Spleen (tissue), 11 donors: ENCODE measurements around the gene SOHLH2. TPM values are rescaled to one million over a fixed set of nuclear protein-coding genes. Genes with fewer than 3 reads are reported as not detected.

Experiments used
- DNase-seq: peaks from one replicate; pipeline ENCODE4 v3.0.0-alpha.2; 2020
- H3K27ac ChIP-seq, 8 donors: fragments of 200-600 bp; sonication (generic) in 7 of 8; 1 replicate in 4 of 8; 2 replicates in 4 of 8; pipeline versions ENCODE4 v1.5.0 to v1.8.0; 2016 to 2021; ENCODE audit warnings: inconsistent platforms in 4 of 8, mild to moderate bottlenecking in 4 of 8, moderate library complexity in 1 of 8
- H3K27me3 ChIP-seq, 7 donors: fragments of 200-600 bp; sonication (generic) in 6 of 7; replicated peaks in 1 of 7; 1 replicate in 4 of 7; 2 replicates in 3 of 7; pipeline versions ENCODE4 v1.5.0 to v1.8.0; 2016 to 2021; ENCODE audit warnings: inconsistent platforms in 3 of 7, mild to moderate bottlenecking in 1 of 7
- H3K36me3 ChIP-seq, 6 donors: fragments of 200-600 bp; sonication (generic) in 5 of 6; 1 replicate in 4 of 6; 2 replicates in 2 of 6; pipeline versions ENCODE4 v1.5.0 to v1.8.0; 2016 to 2021; ENCODE audit warnings: inconsistent platforms in 2 of 6
- H3K4me1 ChIP-seq, 6 donors: fragments of 200-600 bp; sonication (generic) in 5 of 6; 1 replicate in 3 of 6; 2 replicates in 3 of 6; pipeline versions ENCODE4 v1.5.0 to v1.8.0; 2016 to 2021; ENCODE audit warnings: inconsistent platforms in 3 of 6
- H3K4me3 ChIP-seq, 8 donors: fragments of 200-600 bp; sonication (generic) in 7 of 8; 1 replicate in 4 of 8; 2 replicates in 4 of 8; pipeline versions ENCODE4 v1.5.0 to v1.8.0; 2016 to 2021; ENCODE audit warnings: inconsistent platforms in 4 of 8, mild to moderate bottlenecking in 4 of 8, moderate library complexity in 2 of 8
- H3K9me3 ChIP-seq, 8 donors: fragments of 200-600 bp; sonication (generic) in 7 of 8; 1 replicate in 4 of 8; 2 replicates in 4 of 8; pipeline versions ENCODE4 v1.5.0 to v1.8.0; 2016 to 2021; ENCODE audit warnings: inconsistent platforms in 4 of 8
- CTCF ChIP-seq, 11 experiments: fragments of 200-600 bp in 7 of 11; fragments of 450-650 bp in 4 of 11; sonication (generic) in 4 of 11; IDR thresholded peaks in 8 of 11; conservative IDR thresholded peaks in 3 of 11; 1 replicate in 7 of 11; 2 replicates in 4 of 11; pipeline versions ENCODE4 v1.4.0 to v1.8.0; 2016 to 2021; ENCODE audit warnings: antibody characterized with exemption in 11 of 11, inconsistent platforms in 4 of 11, mild to moderate bottlenecking in 1 of 11
- POLR2A ChIP-seq, 3 donors: fragments of 450-650 bp; IDR thresholded peaks; one replicate each; pipeline ENCODE4 v1.5.1; 2017; ENCODE audit warnings: antibody characterized with exemption in 3 of 3, mild to moderate bottlenecking in 1 of 3
- POLR2AphosphoS5 ChIP-seq, 3 donors: sonication (generic); formaldehyde crosslinking; IDR thresholded peaks; one replicate each; pipeline ENCODE4 v1.5.1; 2017; ENCODE audit warnings: antibody characterized with exemption in 3 of 3
- WGBS, 5 donors: extraction: QIAGEN DNeasy Blood & Tissue Kit in 3 of 5; methylation state at CpG; one replicate each; pipeline versions ENCODE4 v1.1.5 to v1.1.7; 2013 to 2018; 5-methylcytosine and 5-hydroxymethylcytosine counted together
- intact Hi-C: fragments of 100-400 bp; cut with DNase I; formaldehyde crosslinking; loops from one replicate; pipeline ENCODE4 v1.15.0; 2023; ENCODE audit warnings: low total_unique reads
- polyA plus RNA-seq, 3 donors: library from polyadenylated mRNA; stranded (reverse); fragments of 200-250 nt; gene quantifications; one replicate each; pipeline ENCODE4 v1.2.1, GENCODE V29; 2013
- total RNA-seq, 7 donors: library from RNA; depleted of rRNA in 3 of 7; stranded (reverse); fragments of >200 nt in 3 of 7; fragmentation: NEBNext Ultra II Directional in 4 of 7; extraction: Animal tissue kit (Norgen Biotek cat#: 25700) in 4 of 7; gene quantifications; one replicate each; pipeline versions ENCODE4 v1.1.0 to v1.2.1, GENCODE V29; 2016 to 2021
- donor health status: healthy with polysubstance abuse.
- donor health status: DM: no; HTN: no; CAD: no; lungs with moderate emphysema.
- donor health status: DM: no; HTN: no; CAD: no.
- donor health status: Bipolar disorder and iron deficiency.
- donor health status: healthy.
- donor health status: DM: no; HTN: no; CAD: no.
- donor health status: DM: yes; HTN: yes; CAD: no.

The SOHLH2 gene
- total and polyA plus RNA-seq, 10 donors, result 0.06 TPM; not detected in 9

- peak within 1 kb of the TSS in 5 of 8 donors; percentile 36 to 54 (median 41) for H3K27ac ChIP-seq
- H3K36me3 ChIP-seq, result no peaks in the 10 kb centered on the region
- TF ChIP-seq POLR2AphosphoS5 (IDR thresholded peaks at IDR 0.05), result peak in 2 of 3 donors; percentile 40 to 48
- TF ChIP-seq CTCF (IDR thresholded peaks at IDR 0.05 in 8 of 11, conservative IDR thresholded peaks at IDR 0.05 in 3 of 11), result no peak
- H3K4me1 ChIP-seq, result peaks cover 0 to 12% (median 0%) of the 10 kb centered on the region in 6 donors
- intact Hi-C loops, result no loop called here
- H3K27me3 ChIP-seq, result peaks cover 0 to 34% (median 0%) of the 10 kb centered on the region in 7 donors
- peak within 1 kb of the TSS; percentile 12 to 71 (median 38) for H3K4me3 ChIP-seq
- no peaks in the 10 kb centered on the region for H3K9me3 ChIP-seq
- no peak for DNase-seq
- 9 to 20% (median 9%) methylated on average over 22 to 48 of the region's 48 CpGs for WGBS, 5 donors
Measured at GRCh38 chr13:36131222-36131930, 83.0 kb downstream of the SOHLH2 start, which contains the start of gene DCLK1. Gene DCLK1, minus strand, starts transcription at chr13:36131382.

DNA sequence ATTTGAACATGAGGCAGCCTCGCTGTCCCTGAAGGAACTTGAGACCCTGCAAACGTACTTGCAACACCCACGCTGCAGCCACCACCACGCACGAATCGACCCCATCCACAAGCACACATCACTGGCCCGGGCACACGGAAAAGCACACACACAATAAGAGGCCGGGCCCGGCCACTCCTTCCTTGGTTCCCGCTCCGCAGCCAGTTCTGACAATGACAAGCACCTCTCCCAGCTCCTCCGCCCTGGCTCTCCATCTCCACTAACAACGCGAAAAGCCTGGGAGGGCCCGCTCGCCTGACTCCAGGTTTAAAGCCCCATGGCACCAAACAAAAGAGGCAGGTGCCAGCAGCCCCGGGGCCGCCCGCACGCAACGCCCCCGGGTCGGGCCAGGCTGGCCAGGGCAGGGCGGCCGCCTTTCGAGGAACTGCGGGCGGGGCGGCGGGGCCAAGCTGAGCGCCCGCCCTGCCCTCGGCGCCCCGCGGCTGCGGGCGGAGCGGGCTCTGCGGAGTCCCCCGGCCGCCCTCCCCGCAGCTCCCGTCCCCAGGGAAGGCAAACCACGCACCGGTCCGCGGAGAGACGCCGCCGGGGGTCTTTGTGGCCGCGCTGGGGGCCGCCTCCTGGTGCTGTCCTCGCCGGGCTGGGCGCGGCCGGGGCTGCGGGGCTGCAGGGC lies 83.7 kb downstream of the SOHLH2 start:
- no peak for DNase-seq
- WGBS, 5 donors, result 0 to 2% (median 2%) methylated on average over 8 to 61 of the region's 61 CpGs
- TF ChIP-seq CTCF (IDR thresholded peaks at IDR 0.05 in 8 of 11, conservative IDR thresholded peaks at IDR 0.05 in 3 of 11), result no peak
- TF ChIP-seq POLR2AphosphoS5 (IDR thresholded peaks at IDR 0.05), result peak in 1 of 3 donors; percentile 13
- H3K27me3 ChIP-seq, result peaks cover 0 to 34% (median 0%) of the 10 kb centered on the region in 7 donors
- intact Hi-C loops, result no loop called here
- no peaks in the 10 kb centered on the region for H3K9me3 ChIP-seq
- peak overlapping the region in 5 of 8 donors; percentile 36 to 54 (median 41) for H3K27ac ChIP-seq
- H3K36me3 ChIP-seq, result no peaks in the 10 kb centered on the region
- H3K4me3 ChIP-seq, result peak overlapping the region; percentile 12 to 71 (median 38)
- H3K4me1 ChIP-seq, result peaks cover 0 to 12% (median 0%) of the 10 kb centered on the region in 6 donors

DNA sequence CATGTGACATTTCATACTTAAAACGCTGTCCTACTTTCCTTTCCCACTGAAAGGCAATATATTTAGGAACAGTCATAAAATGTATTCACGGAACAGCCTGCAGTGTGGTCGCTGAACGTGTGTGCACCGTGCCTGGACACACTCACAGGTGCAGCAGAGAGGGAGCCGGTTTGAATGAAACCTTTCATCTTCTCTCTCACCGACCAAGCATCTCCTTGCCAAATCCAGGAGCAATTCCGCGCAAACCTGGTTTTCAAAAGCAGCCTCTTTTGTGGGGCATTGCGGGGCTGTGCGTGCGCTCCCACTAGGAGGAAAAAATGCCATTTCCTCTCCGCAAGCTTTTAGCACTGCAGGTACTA lies 84.2 kb downstream of the SOHLH2 start:
- Histone ChIP-seq H3K4me1 (peaks cover 0 to 12% (median 0%) of the 10 kb centered on the region in 6 donors), H3K4me3 (peak overlapping the region in 7 of 8 donors; percentile 24 to 71 (median 40)), H3K27me3 (peaks cover 0 to 34% (median 0%) of the 10 kb centered on the region in 7 donors), H3K27ac (no peak overlapping the region), H3K9me3 (no peaks in the 10 kb centered on the region), H3K36me3 (no peaks in the 10 kb centered on the region)
- WGBS, 5 donors, result 17 to 22% (median 20%) methylated on average over 13 of the region's 13 CpGs
- intact Hi-C loops, result no loop called here
- TF ChIP-seq POLR2AphosphoS5 (IDR thresholded peaks at IDR 0.05), result no peak
- no peak for TF ChIP-seq CTCF (IDR thresholded peaks at IDR 0.05 in 8 of 11, conservative IDR thresholded peaks at IDR 0.05 in 3 of 11)
- TF ChIP-seq POLR2A (IDR thresholded peaks at IDR 0.05), result no peak
- DNase-seq, result no peak

- WGBS, 5 donors, result 76 to 87% (median 85%) methylated on average over 4 of the region's 4 CpGs
- no peak for DNase-seq
- H3K4me1 ChIP-seq, result peaks cover 0 to 13% (median 3%) of the 10 kb centered on the region in 6 donors
- TF ChIP-seq POLR2AphosphoS5 (IDR thresholded peaks at IDR 0.05), result no peak
- TF ChIP-seq POLR2A (IDR thresholded peaks at IDR 0.05), result no peak
- no peak for TF ChIP-seq CTCF (IDR thresholded peaks at IDR 0.05 in 8 of 11, conservative IDR thresholded peaks at IDR 0.05 in 3 of 11)
- H3K4me3 ChIP-seq, result no peak overlapping the region
- H3K36me3 ChIP-seq, result no peaks in the 10 kb centered on the region
- no peaks in the 10 kb centered on the region for H3K9me3 ChIP-seq
- peaks cover 0 to 34% (median 0%) of the 10 kb centered on the region in 7 donors for H3K27me3 ChIP-seq
- intact Hi-C loops, result no loop called here
- no peak overlapping the region for H3K27ac ChIP-seq
Measured at GRCh38 chr13:36129539-36129938, 84.8 kb downstream of the SOHLH2 start.
